Fibroblast of skin of right quadriceps (primary cell): Measurements from ENCODE around the gene HOATZ.
A peak's percentile ranks its signal among the peaks of the same experiment; 100 is the strongest.

Experiments used
- DNase-seq: peaks from one replicate; pipeline ENCODE4 v3.0.0-alpha.2; 2013

HOATZ gene

DNA sequence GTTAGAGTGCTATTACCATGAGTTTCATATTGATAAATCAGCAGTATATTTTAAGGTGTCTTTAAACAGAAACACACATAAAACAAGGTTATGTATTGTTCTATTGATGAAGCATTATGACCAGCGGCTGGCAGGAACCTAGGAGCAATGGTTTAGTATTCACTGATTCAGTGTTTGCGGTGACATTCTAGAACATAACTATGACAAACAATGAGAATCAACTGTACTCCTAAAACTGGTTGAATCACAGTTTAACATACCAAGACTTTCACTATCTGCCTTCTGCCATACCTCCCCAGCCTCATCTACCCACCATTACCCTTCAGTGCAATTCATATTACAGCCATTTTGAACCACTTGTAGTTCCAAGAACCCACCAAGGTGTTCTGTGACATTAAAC lies 8.8 kb downstream of the HOATZ start:
- DNase-seq = no peak

DNA sequence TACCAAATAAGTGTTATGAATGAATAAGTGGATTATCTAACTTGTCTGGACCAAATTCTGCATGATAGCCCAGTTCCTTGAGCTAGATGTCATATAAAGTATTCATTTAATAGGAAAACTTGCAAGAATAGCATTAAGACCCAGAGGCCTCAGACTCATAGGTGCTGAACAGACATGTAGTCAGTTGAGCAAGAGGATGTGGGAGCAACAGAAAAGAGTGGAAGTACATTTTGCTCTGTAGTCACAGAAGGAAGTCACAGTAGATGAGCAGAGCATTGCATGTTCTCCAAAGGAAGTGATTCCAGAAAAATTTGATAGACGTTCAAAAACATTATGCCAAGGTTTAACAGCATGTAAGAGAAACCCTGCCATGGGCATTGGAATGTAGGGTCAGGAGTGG lies 9.5 kb downstream of the HOATZ start:
- no peak for DNase-seq

DNA sequence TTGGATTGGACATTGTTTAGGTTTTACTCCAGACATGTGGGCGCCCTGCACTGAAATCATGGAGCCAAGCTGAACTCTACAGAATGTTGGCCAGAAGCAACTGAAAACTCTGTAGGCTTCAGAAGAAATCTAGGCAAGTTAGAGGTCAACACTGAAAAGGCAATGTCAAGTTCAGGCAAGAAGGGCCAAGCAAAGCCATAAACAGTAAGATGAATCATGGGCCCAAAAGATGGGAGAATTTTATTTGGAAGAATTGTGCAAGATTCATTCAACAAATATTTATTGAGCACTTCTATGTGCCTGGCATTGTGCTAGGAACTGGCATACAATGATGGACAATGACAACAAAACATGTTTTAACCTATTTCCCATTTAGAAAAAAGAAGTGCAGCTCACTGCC lies 10.9 kb downstream of the HOATZ start:
- DNase-seq = no peak

DNA sequence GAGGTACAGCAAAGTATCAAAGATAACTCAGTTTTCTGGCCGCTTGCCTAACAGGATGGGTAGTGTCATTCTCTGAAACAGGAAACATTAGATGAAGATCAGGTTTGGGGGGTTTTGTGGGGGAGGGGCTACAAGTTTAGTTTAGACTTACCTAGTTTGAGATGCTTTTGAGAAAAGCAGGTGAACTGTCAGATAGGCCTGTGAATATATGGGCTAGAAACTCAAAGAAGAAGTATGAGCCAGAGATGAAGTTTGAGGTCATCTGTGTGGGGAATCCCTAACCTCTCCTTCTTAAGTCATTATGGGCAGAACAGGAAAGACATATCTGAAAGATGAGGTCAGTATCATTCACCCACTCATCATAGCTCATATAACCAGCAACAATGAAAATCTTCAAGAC lies 11.9 kb downstream of the HOATZ start:
- peak; percentile 71 for DNase-seq

DNA sequence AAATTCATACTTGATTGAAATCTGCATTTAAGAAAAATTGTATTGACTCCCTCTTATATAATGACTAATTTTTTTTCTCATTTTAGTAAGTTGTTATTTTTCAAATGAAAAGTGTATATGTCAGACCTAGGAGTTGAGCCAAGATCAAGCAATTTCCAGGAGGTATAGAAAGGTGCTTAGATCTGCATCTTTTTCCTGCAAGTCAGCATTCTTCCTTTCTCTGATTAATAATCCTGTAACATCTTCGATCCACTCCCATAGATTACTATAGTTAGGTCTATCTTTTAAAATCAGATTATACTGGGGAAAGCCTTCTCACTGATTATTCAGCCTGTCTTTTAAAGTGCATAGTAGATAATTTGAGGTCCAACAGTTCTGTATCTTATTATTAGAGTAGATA lies 12.7 kb downstream of the HOATZ start:
- DNase-seq = no peak

DNA sequence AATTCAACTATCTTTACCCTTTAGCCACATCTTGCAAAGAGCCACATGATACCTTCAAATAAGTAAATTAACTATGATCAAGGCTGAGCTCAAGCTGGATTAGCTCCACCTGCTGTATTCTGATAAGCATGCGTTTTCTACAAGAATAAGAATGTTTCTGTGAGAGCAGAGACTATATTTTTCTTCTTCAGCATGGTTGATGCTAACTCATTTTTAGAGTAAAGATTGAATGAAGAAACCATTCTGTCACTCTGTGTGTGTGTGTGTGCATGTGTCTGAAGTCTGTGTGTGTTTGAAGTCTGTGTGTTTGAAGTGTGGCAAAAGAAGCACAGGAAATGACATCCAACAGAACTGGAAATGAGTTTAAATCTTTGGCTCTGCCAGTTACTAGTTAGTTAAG lies 14.0 kb downstream of the HOATZ start:
- DNase-seq = no peak

DNA sequence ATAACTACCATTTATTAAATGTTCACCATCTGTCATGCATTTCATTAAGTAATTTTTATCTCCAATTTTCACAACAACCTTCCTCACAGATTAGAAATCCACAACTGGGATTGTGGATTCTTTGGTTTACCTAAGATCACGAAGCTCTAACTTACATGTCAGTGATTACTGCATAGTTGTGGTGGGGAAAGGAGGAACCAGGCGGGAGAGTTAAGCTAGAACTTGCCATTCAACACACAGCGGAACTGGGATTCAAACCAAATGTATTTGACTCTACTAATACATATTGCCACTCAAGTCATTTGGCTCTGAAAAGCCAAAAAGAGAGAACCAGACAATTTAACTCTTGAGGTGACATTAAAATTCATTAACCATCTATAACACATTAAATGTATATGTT lies 15.5 kb downstream of the HOATZ start:
- DNase-seq = peak; percentile 45

DNA sequence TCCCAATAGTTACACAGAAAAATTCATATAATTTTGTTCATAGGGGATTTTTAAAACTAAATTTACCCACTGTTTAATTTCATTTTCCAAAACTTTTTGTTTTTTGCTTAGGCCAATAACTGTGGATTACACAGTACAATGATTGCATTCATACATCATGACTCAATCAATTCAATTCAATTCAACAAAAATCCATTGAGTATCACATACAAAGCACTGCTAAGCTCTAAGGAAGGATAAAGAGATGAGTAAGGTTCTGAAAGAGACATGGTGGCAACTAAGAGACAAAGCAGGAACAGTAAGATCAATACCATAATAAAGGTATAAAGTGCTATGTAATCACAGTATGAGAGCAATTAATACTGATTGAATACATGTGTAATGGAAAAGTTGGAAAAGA lies 16.6 kb downstream of the HOATZ start:
- DNase-seq = peak; percentile 38

DNA sequence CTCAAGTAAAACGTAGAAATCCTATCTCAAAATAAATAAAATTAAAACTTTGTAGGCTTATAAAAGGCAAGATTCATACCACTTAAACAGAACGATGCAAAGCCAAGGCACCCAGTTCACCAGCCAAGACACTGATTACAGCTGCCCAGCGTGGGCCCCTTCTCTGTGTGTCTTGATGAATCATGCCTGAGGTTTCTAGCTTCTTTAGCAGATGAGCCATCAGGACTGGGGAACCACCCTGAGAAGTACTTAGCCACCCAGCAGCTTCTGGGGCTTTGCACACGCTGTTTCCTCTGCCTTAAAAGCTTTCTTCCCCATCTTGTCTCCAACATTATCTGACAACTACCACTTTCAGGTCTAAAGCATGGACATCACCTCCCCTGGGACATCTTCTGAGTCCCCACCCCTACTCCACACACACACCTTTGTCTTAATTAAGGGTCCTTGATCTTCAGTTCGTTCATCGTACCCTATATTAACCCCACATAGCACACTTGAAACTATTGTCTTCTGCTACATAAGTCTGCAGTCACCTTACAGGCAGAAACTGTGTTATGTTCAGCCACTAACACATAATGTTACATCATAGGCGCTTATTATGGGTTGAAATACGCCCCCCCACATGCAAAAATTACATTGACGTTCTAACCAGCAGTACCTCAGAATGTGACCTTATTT lies 17.2 kb downstream of the HOATZ start:
- DNase-seq = peak; percentile 90

DNA sequence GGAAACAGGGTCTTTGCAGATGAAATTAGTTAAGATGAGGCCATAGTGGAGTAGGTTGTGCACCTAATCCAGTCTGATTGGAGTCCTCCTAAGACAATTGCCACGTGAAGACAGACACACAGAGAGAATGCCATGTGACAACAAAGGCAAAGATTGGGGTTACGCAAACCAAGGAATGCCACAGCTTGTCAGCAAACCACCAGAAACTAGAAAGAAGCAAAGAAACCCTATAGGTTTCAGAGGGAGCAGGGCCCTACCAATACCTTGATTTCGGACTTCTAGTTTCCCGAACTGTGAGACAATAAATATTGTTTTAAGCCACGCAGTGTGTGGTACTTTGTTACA lies 17.8 kb downstream of the HOATZ start:
- DNase-seq = peak; percentile 40

DNA sequence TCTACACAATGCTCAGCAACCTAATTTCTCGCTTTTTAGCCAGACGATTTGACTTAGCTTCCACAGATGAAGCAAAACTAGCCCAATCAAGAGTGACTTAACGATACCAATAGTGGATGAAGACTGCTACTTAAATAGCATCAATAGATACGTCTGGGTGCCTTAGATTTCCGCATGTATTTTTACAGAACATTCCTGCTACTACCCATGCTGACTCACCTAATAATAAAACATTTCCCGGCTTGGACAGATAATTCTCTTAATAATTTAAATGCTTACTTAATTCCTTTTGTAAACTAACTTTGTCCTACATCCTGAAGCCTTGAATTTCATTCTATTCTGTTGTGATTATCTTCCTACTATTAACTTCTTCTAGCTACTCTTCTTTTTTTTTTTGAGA lies 20.7 kb downstream of the HOATZ start:
- no peak for DNase-seq

DNA sequence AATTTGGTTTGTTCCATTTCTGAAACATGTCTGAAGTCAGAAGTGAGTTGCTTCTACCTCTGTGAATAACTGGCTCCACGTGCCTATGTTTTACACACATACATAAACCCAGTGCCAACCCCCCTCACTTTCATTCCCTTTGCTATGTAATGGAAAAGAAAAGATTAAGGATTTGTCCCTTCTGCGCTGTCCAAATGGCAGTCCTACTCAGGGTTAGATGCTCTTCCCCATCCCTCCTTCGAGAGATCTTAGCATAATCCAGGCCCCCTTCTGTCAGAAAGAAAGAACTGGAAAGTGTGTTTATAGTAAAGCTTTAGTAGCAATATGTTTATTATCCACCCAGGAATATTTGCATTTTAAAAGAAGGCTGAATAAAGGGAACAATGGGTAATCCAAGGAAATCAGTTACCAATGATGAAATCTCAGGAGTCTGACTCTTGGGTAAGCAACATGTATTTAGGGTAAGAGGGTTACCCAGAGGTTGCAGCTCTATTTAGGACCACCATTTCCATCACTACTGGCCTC lies 22.8 kb downstream of the HOATZ start:
- DNase-seq = no peak

DNA sequence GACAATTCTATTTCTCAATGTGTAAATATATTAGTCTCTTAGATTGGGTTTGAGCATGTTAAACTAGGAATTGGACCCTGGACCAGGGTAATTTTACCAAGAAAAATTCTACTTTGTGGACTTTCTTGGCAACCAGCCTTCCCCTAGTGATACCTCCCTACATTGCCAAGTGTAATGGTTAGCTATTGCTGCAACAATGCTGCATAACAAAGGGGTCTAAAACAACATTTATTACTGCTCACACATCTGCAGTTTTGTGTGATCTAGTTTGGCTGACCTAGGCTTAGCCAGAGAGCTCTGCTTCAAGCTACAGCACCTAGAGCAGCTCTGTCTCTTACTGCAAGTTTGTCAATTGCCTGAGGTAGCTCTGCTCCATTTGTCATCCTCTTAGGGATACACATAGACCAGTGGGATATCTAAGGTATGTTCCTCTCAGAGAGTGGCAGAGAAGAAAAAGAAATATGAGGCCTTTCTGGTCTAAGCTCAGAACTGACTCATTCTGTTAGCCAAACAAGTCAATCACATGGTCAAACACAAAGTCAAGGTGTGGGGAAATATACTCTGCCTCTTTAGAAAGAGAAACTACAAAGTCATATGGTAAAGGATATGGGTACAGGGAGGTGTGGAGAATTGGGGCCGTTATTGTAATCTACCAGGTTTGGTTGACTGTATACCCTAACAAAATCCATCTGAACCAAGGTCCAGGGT lies 24.0 kb downstream of the HOATZ start:
- DNase-seq = no peak

DNA sequence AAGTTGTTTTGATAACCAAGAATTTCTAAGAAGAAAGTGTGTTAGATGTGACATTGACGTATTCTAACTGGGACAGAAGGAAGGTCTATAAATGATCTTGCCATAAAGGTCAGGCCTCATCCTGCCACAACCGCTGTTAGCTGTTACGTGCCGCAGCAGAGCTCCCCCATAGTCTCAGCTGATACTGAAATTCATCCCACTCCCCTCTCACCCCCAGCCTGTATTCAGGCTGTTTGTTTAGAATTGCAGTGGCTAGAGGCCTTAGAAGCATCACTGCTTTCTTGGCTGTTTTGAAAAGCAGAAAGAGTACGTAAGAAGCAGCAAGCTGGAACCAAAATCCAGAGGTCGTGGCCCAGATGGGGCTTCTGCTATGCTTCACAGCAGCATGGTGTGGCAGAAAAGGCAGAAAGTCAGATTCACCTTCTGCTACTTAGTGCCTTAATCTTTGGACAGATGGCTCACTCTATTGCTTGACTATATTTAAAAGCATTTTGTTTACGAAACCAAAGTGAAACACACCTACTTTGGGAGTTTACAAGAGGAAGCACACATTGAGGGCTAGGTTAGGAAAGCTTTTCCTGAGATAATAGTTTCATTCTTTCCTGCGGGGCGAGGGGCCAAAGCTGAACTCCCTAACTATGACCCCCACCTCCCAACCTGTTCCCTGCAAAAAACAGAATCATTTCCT lies 25.0 kb downstream of the HOATZ start:
- DNase-seq = no peak

DNA sequence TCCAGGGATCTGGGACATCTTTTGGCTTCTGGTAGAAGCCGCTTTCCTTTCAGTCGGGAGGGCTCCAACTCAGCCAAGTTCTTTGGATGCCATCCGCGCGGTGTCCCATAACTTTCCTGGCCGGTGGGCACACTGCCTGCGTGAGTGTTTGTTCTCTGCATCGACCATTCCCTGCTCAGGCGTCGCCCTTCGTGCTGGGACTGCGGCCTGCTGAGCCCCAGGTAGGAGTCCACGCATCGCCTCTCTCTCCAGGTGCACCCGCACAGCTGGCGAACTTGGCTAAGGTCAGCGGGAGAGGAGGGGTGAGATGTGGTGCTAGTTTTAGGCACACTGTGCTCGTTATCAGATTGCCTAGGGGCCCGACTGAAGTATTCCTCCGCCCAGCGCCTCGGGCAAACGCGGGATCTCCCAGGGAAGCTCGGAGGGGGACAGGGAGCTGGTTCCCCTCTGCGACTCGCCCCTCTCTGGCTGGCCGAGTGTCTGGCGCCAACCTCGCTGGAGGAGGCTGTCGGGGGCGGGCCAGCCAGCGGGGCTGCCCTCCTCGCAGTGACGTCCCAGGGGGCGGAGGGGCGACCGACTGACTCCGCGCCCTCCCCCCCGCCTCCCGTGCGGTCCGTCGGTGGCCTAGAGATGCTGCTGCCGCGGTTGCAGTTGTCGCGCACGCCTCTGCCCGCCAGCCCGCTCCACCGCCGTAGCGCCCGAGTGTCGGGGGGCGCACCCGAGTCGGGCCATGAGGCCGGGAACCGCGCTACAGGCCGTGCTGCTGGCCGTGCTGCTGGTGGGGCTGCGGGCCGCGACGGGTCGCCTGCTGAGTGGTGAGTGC lies 25.7 kb downstream of the HOATZ start, which contains the start of gene LAYN:
Gene LAYN (plus strand): TSS at position 607 of the 823 bp plus-strand sequence. CDS start 124 bp downstream, at position 731.
- peak; percentile 77 for DNase-seq

DNA sequence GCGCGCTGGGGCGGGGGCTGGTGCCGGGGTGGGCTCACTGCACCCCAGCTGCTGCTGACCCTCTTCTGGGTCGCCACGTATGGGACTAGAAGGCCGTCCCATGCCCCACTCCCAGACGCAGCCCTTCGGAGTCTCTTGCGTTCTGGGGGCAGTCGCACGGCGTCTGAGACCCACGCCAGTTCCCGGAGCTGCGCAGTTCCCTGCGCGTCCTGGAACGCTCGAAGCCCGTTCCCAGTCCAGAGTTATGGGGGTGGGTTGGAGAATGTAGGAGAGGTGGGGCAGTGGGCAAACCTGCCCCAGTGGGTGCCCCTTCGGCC lies 26.3 kb downstream of the HOATZ start:
- DNase-seq = no peak

DNA sequence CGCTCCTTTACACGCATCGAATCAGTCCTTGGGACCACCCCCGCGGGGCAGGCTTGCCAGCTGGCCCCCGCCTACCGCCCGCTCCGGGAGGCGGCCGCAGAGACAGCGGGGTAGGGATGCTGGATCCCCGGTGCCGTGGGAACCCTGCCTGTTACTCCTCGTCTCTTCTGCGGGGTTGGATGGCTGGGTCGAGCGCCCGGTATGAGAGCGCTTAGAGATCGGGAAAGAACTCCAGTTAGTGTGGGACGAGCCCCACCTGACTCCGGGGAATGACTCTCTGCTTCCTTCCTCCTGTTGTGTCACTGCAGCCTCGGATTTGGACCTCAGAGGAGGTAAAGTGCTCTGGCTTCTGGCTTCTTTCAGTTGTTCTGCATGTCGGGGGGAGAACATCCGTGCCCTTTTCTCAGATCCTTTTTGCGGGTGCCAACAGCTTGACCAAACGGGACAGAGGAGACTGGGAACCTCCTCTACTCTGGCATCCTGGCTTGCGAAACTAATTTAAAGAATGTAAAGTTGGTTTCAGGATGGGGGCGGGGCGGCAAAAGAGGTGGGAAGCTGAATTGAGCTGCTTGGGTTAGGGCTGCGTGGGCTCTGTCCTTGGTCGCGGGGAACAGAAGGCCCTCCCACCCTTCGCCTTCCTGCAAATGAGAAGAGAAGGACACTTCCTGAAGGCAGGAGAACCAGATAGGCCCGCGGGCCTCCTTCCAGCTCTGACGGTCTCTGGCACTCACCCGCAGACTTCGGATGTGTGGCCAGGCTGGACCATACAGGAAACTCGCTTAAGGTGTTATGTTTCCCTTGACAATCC lies 26.9 kb downstream of the HOATZ start:
- peak; percentile 89 for DNase-seq

DNA sequence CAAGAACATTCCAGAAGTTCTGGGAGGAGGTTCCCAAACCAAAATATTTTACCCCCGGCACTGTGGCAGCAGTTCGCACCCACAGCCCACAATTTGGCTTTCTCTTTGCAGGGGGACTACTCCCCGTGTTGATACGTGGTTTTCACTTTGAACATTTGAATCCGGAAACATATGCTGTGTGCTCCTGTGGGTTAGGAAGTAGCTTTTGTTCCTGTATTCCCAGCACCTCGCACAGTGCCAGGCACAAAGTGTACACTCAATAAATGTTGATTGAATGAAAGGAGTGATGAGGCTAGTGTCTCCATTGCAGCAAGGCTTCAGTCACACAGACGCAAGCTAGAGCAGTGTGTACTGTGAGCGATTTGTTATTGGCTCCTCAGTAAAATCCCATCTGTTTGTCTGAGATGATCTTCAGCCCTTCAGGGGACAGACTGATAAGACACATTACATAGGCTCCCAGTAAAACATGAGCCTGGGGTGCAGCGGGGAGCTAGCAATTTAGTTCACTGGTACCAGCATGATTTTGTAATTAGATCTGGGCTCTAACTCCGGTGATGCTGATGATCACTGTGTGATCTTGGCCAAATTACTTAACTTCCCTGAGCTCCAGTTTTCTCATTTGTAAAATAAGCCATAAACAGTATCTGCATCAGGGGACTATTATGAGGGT lies 28.2 kb downstream of the HOATZ start:
- no peak for DNase-seq

DNA sequence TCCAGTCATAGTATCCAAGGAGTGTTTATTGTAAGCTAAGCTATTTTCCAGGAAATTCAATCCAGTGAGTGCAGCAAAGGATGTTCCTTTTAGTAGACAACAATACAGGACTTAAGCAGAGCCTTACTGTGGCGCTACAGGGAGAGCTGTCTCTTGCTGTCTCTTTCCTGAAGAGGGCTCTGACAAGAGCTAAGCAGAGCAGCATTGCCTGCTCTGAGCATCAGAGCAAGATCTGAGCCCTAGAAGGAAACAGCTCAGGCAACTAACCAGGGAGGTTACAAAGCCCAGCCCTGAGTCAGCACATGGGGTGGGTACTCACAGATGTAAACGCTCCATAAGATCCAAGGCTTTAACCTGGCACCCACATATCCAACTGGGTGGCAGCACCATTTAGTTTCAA lies 33.9 kb downstream of the HOATZ start:
- DNase-seq = no peak

DNA sequence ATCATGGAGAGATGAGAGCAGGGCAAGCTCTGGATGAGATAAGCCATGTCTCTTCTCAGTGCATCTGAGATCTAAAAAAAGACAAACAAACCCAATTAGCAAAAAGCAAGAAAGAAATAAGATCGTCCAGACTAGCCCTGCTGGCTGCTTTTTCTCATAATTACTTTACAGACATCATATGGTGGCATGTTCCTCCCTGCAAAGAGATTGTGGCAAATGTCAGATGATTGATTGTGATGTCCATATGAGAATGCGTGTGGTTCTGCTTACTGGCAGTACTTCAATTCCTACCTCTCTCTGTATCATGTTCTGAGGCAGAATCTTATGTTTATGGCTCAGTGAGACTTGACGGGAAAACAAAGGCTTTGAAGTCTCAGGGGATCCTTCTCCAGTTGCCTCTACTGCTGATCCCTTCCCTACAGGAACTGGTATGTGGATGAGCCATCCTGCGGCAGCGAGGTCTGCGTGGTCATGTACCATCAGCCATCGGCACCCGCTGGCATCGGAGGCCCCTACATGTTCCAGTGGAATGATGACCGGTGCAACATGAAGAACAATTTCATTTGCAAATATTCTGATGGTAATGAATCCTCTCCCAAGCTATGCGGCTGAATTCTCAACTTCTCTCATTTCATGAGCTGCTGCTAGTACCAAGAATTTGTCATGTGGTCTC lies 34.8 kb downstream of the HOATZ start:
- DNase-seq = peak; percentile 48

DNA sequence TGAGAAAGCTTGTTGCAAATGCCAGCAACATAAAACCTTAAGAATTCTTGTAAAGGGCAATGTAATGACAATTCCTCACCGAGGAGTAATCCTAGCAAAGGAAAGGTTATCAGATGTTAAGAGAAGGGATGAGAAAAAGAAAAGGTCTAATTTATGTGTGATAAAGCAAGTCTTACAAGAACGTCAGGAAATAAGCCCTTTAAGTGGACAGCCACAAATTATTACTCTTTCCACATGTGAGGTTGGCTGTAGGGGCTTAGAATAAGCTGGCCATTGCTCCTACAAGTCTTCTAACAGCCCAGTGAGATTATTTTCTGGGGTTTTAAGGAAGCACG lies 35.3 kb downstream of the HOATZ start:
- no peak for DNase-seq
